Measurements from ENCODE around the gene ADAM10.

DNA sequence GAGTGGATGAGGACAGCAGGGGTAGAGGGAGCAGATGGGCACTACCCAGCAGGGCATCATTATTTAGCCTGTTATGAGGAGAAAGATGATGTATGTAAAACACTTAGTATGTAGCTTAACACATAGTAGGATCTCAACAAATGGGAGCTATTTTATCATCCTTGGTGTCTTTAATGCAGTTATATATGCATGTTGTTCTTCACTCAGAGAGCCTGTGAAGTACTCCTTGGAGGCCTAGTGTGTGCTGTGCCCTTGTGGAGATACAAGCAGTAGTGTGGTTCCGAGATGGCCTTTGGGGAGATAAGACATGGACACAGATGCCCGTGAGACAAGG lies 193.5 kb downstream of the ADAM10 start:
- TF ChIP-seq, protein P1, sequence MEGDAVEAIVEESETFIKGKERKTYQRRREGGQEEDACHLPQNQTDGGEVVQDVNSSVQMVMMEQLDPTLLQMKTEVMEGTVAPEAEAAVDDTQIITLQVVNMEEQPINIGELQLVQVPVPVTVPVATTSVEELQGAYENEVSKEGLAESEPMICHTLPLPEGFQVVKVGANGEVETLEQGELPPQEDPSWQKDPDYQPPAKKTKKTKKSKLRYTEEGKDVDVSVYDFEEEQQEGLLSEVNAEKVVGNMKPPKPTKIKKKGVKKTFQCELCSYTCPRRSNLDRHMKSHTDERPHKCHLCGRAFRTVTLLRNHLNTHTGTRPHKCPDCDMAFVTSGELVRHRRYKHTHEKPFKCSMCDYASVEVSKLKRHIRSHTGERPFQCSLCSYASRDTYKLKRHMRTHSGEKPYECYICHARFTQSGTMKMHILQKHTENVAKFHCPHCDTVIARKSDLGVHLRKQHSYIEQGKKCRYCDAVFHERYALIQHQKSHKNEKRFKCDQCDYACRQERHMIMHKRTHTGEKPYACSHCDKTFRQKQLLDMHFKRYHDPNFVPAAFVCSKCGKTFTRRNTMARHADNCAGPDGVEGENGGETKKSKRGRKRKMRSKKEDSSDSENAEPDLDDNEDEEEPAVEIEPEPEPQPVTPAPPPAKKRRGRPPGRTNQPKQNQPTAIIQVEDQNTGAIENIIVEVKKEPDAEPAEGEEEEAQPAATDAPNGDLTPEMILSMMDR (IDR thresholded peaks at IDR 0.05) = no peak
- no peak for TF ChIP-seq POLR2AphosphoS5 (IDR thresholded peaks at IDR 0.05)
- TF ChIP-seq POLR2A (IDR thresholded peaks at IDR 0.05) = no peak
- TF ChIP-seq EP300 (IDR thresholded peaks at IDR 0.05) = no peak
